Stimulated activated CD4-positive, alpha-beta T cell treated with anti-CD3 and anti-CD28 coated beads, Interleukin-12 subunit alpha, Interleukin-12 subunit beta, amount 100 ng/mL, for 4 hours (primary cell): ENCODE results near the gene PLCB1.

Experiments used
- DNase-seq: peaks from one replicate; pipeline ENCODE4 v3.0.0-alpha.2; 2020

Gene PLCB1

GRCh38 chr20:8860011-8860495, 728.0 kb downstream of the PLCB1 start:
- no peak for DNase-seq

- DNase-seq: no peak
Measured at GRCh38 chr20:8862092-8862491, 730.0 kb downstream of the PLCB1 start.

GRCh38 chr20:8865636-8866035, 733.6 kb downstream of the PLCB1 start:
- no peak for DNase-seq

- DNase-seq: no peak
Measured at GRCh38 chr20:8867038-8867740, 735.1 kb downstream of the PLCB1 start.

- no peak for DNase-seq
Measured at GRCh38 chr20:8870652-8871051, 738.6 kb downstream of the PLCB1 start.

GRCh38 chr20:8874437-8874836, 742.4 kb downstream of the PLCB1 start:
- no peak for DNase-seq

GRCh38 chr20:8875586-8875985, 743.5 kb downstream of the PLCB1 start:
- no peak for DNase-seq

- DNase-seq: no peak
Measured at GRCh38 chr20:8876366-8876765, 744.3 kb downstream of the PLCB1 start.

- DNase-seq: no peak
Measured at GRCh38 chr20:8877294-8877693, 745.2 kb downstream of the PLCB1 start.

GRCh38 chr20:8879669-8880068, 747.6 kb downstream of the PLCB1 start:
- DNase-seq: no peak

- DNase-seq: no peak
Measured at GRCh38 chr20:8880085-8880853, 748.2 kb downstream of the PLCB1 start.

GRCh38 chr20:8891039-8891438, 759.0 kb downstream of the PLCB1 start:
- DNase-seq: no peak

- DNase-seq: no peak
Measured at GRCh38 chr20:8895472-8895871, 763.4 kb downstream of the PLCB1 start.

- DNase-seq: no peak
Measured at GRCh38 chr20:8898823-8899222, 766.8 kb downstream of the PLCB1 start.

GRCh38 chr20:8901237-8902025, 769.4 kb downstream of the PLCB1 start:
- no peak for DNase-seq

GRCh38 chr20:8903655-8904605, 771.9 kb downstream of the PLCB1 start:
- DNase-seq: no peak

- DNase-seq: no peak
Measured at GRCh38 chr20:8909596-8909995, 777.5 kb downstream of the PLCB1 start.

- no peak for DNase-seq
Measured at GRCh38 chr20:8912096-8912495, 780.0 kb downstream of the PLCB1 start.

GRCh38 chr20:8912731-8913130, 780.7 kb downstream of the PLCB1 start:
- no peak for DNase-seq

- DNase-seq: no peak
Measured at GRCh38 chr20:8913456-8913855, 781.4 kb downstream of the PLCB1 start.

- DNase-seq: no peak
Measured at GRCh38 chr20:8914421-8914820, 782.4 kb downstream of the PLCB1 start.

- DNase-seq: no peak
Measured at GRCh38 chr20:8917084-8917483, 785.0 kb downstream of the PLCB1 start.
